ENCODE results near the gene PHYKPL.

PHYKPL gene

DNA sequence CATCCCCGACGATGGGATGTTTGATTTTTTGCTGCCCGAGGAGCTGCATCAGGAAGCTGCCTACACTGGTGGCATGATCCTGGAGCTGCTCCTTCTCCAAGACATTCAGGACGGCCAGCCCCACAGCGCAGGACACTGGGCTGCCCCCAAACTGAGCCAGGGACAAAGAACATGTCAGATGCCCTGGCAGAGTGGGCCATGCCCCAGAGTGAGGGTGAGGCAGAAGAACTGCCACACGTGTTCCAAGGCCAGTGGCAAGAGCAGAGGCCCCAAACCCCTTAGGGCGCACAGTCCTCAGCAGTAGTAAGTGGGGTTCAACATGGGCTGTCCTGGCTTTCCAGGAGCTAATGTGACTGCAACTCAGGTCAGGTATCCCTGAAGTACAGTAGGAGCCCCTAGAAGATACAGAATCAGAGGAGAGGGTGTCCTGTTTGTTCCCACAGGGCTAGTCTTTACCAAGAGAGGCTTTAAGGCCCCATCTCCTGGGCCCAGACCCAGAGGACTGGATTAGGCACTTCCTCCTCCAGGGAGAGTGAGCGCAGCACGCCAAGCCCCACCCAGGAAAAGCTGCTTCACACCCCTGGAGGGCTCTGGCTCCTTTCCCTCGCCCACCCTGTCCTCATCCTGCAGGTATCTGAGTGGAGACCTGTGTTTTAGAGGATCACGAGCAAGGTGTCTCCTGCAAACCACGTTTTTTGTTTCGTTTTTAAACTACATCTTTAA, 17.2 kb downstream of the PHYKPL start:
- TF ChIP-seq CTCF (IDR thresholded peaks at IDR 0.05; ENCODE audit: low read depth, low read length), result no peak
- no peak overlapping the region for H3K4me3 ChIP-seq (ENCODE audit: low read depth, low read length)
- H3K27ac ChIP-seq, result no peak overlapping the region
- no peak for DNase-seq
- peaks cover 58% of the 10 kb centered on the region for H3K36me3 ChIP-seq
- no peaks in the 10 kb centered on the region for H3K9me3 ChIP-seq (ENCODE audit: severe bottlenecking)
- no peaks in the 10 kb centered on the region for H3K27me3 ChIP-seq (ENCODE audit: insufficient read depth, low read depth, severe bottlenecking)

DNA sequence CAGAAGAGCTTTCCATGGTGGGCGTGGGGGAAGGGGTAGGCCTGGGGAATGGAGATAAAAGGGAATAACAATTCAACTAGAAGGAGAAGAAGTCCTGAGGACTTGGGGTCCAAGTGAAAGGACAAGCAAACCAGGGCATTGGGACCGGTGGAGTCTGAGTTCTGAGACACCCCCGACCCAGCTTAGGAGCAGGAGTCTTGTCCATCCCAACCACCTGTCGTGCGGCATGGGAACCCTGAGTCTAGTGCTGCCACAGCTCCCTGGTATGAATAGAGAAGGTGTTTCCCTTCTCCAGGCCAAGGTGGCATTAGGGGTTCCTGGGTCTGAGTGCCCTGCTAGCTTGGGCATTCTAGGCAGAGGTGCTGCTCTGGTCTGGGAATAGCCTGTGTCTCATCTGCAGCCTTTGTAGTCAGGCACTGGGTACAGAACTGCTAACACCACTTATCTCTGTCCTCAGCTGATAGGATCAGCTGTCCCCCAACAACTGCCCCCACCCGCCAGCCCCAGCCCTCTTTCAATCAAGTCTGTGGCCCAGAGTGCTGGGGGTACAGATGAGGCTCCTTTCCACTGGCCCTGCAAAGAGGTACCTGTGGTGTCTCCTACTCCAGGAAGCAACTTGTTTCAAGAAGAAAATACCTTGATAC, 18.3 kb downstream of the PHYKPL start:
- H3K9me3 ChIP-seq (ENCODE audit: severe bottlenecking), result no peaks in the 10 kb centered on the region
- no peak overlapping the region for H3K27ac ChIP-seq
- no peaks in the 10 kb centered on the region for H3K27me3 ChIP-seq (ENCODE audit: insufficient read depth, low read depth, severe bottlenecking)
- DNase-seq, result no peak
- H3K36me3 ChIP-seq, result peaks cover 69% of the 10 kb centered on the region
- H3K4me3 ChIP-seq (ENCODE audit: low read depth, low read length), result no peak overlapping the region
- TF ChIP-seq CTCF (IDR thresholded peaks at IDR 0.05; ENCODE audit: low read depth, low read length), result no peak

- Histone ChIP-seq H3K27me3 (ENCODE audit: insufficient read depth, low read depth, severe bottlenecking) (no peaks in the 10 kb centered on the region), H3K4me3 (ENCODE audit: low read depth, low read length) (no peak overlapping the region), H3K9me3 (ENCODE audit: severe bottlenecking) (no peaks in the 10 kb centered on the region), H3K27ac (no peak overlapping the region), H3K36me3 (peaks cover 74% of the 10 kb centered on the region)
- no peak for TF ChIP-seq CTCF (IDR thresholded peaks at IDR 0.05; ENCODE audit: low read depth, low read length)
- DNase-seq, result no peak
Observed at GRCh38 chr5:178213748-178214151, 18.9 kb downstream of the PHYKPL start.

DNA sequence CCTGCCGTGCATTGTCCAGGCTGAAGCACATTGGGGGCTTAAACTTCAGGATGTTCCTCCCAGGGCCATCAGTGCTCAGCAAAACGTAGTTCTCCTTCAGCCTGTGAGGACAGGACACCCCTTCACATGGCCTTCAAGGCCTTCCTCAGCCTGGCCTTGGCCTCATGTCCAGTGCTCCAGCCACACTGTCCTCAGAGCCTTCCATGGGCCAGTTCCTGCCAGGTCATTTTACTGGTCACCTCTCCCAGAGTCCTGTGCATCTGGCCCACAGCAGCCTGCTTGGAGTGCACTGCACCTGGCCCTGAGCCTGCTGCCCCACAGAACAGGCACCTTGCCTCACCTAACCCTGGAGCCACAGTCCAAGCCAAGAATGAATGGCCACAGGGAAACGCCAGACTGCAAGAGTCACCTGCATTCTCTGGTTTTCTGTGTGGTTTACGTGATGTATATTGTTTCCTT, 19.6 kb downstream of the PHYKPL start:
- no peaks in the 10 kb centered on the region for H3K9me3 ChIP-seq (ENCODE audit: severe bottlenecking)
- no peak overlapping the region for H3K27ac ChIP-seq
- H3K36me3 ChIP-seq, result peaks cover 82% of the 10 kb centered on the region
- DNase-seq, result no peak
- no peak for TF ChIP-seq CTCF (IDR thresholded peaks at IDR 0.05; ENCODE audit: low read depth, low read length)
- H3K4me3 ChIP-seq (ENCODE audit: low read depth, low read length), result no peak overlapping the region
- no peaks in the 10 kb centered on the region for H3K27me3 ChIP-seq (ENCODE audit: insufficient read depth, low read depth, severe bottlenecking)

DNA sequence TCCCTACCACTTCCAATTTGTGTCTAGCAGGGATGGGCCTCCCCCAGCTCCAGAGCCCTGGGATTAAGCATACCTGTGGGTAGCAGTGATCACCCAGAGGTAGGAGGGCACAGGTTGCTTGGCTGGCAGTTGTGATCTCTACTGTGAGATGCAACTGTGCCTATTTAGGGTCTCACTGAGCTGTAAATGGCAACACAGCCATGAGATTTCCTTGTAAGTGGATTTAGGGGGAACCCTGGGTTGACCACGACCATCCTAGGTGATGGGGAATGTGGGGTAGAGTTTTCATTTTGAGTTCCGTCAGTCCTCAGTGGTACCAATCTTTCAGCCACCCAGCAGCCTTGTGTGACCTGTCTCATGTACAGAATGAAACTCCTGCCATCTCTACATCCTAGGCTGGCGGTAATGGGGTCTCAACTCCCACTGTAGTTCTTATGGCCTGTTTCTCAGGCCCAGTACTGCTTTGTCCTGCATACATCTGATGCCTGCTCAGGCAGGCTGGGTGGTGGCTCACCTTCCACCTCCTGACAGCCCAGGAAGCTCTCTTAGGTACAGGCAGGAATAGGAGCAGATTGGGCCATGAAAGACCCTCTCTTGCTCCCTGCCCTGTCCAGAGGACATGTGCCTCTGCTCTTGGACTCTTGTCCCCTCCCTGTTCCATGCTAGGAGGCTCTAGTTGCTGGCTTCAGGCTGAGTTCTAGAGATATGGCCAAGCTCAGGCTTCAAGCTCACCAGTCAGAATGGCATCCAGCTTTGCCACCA, 20.2 kb downstream of the PHYKPL start:
- no peaks in the 10 kb centered on the region for H3K27me3 ChIP-seq (ENCODE audit: insufficient read depth, low read depth, severe bottlenecking)

More for the DNA sequence above, 20.2 kb downstream of the PHYKPL start:
- peaks cover 88% of the 10 kb centered on the region for H3K36me3 ChIP-seq
- H3K27ac ChIP-seq, result no peak overlapping the region
- no peak overlapping the region for H3K4me3 ChIP-seq (ENCODE audit: low read depth, low read length)
- H3K9me3 ChIP-seq (ENCODE audit: severe bottlenecking), result no peaks in the 10 kb centered on the region
- no peak for TF ChIP-seq CTCF (IDR thresholded peaks at IDR 0.05; ENCODE audit: low read depth, low read length)
- DNase-seq, result no peak

Data from WERI-Rb-1 (cell line).